Right lung (tissue), 5 donors: Measurements from ENCODE around the gene U2AF2. TPM values are rescaled to one million over a fixed set of nuclear protein-coding genes. Genes with fewer than 3 reads are reported as not detected.

Source experiments
- DNase-seq, 2 donors: peaks; one replicate each; pipeline ENCODE4 v3.0.0-alpha.2; 2013
- polyA plus RNA-seq, 5 donors: library from polyadenylated mRNA; unstranded; fragments of 120-200 nt; gene quantifications; one replicate each; pipeline versions ENCODE4 v1.2.1 to v1.2.3, GENCODE V29; 2013; ENCODE audit warnings: inconsistent platforms in 1 of 5, low replicate concordance in 1 of 5; ENCODE audit not compliant: insufficient read length in 5 of 5, insufficient read depth in 1 of 5

U2AF2 gene
- polyA plus RNA-seq, 5 donors = 137 to 222 (median 182) TPM

GRCh38 chr19:55619286-55619685 is 35.5 kb upstream of the U2AF2 start:
- peak in 1 of 2 donors; percentile 60 for DNase-seq

DNA sequence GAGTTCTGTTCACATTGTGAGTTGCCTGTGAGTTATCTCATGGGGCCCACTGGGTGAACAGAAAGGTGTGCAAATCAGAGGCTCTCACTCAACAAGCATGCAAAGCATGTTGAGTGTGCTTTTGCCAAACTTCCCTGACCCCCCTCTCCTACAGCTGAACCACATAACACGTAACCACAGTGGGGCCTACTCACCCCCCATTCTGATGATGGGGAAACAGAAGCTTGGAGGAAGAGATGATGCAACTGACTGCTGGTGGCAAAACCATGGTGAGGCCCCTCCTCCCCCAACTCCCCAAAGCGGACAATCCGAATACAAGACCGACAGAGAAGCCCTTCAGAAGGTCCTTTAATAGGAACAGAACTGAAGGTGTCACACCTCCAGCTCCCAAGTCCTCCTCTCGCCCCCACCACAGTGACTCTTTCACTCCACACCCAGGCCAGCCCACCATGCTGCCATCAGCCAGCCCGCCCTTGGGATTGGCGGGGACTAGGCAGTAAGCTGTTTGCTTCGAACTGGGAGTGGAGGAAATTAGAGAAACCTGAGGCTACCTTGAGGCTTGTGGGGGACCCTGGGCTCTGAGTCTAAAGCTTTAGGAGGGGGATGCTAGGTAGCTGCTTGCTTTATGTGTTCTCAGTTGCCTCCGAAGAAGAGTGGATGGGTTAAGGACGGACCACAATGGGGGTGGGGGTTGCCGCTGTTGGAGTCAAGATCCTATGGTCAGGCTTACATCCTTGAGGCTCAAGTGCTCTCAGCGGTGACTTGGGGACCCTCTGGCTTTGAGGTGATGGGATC is 34.2 kb upstream of the U2AF2 start:
- DNase-seq = no peak

- DNase-seq = no peak
These were observed 33.6 kb upstream of the U2AF2 start for GRCh38 chr19:55621205-55621672.

- no peak for DNase-seq
These were observed 33.1 kb upstream of the U2AF2 start for GRCh38 chr19:55621673-55622231.

- DNase-seq = no peak
These were observed 32.4 kb upstream of the U2AF2 start for GRCh38 chr19:55622242-55622969.

DNA sequence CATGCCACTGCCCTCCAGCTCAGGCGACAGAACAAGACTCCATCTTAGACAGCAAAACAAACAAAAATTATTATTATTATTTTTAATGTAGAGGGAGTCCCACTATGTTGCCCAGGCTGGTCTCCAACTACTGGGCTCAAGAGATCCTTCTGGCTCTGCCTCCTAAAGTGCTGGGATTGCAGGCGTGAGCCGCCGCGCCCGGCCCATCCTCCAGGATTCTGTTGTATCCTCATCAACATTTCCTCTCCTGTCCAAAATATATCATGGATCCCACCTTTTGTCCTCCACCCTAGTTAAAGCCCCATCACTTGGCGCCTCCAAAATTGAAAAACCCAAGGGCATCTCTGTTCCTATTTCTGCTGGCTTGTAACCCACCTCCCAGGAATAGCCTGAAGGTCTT is 31.7 kb upstream of the U2AF2 start:
- no peak for DNase-seq

GRCh38 chr19:55623561-55623960 is 31.3 kb upstream of the U2AF2 start:
- no peak for DNase-seq

GRCh38 chr19:55624109-55625003 is 30.5 kb upstream of the U2AF2 start, which contains the start of gene ZNF784:
Gene ZNF784 (minus strand): TSS chr19:55624566. CDS start chr19:55624561, 5 bp downstream.
- peak; percentile 94 to 95 for DNase-seq

DNA sequence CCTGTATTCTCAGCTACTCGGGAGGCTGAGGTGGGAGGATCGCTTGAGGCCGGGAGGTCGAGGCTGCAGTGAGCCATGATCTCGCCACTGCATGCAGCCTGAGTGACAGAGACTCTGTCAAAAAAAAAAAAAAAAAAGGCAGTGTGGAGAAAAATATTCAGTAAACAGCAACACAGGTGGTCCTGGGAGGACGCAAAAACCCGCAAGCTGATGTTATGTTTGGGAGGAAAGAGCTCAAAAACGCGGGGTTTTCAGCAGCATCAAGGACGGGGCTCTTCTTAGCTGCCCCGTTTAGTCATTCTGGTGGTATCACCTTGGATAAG is 29.9 kb upstream of the U2AF2 start:
- DNase-seq = no peak

DNA sequence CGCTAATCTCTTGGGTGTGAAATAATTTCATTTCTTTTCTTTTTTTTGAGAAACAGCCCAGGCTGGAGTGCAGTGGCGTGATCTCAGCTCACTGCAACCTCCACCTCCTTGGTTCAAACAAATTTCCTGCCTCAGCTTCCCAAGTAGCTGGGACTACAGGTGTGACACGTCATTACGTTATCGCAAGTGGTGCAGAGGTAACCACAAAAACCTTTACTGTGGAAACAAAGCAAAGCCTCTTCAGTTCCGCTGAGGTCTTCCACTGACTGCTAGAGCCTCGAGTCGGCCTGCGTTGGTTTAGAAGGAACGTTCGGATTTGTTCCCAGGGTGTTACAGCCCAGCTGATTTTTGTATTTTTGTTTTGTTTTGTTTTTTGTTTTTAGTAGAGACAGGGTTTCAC is 28.5 kb upstream of the U2AF2 start:
- no peak for DNase-seq

DNA sequence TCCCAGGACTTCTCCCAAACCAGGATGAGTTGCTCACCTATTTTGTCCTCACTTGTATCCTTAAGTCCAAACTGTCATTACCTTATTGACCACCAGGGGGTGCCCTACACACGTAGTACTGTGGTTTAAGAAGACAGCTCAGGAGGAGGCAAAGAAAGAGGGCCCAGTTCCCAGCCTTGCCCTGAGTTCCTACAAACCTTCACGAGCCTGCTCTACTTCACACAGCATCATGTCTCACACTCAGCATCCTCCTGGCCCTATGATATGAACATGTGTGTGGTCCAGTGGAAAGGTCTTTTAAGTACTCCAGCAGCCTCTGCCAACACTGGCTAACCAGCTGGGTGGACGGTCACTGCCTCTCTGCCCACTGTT is 22.4 kb upstream of the U2AF2 start:
- peak; percentile 71 to 86 for DNase-seq

GRCh38 chr19:55633861-55634260 is 21.0 kb upstream of the U2AF2 start:
- no peak for DNase-seq

DNA sequence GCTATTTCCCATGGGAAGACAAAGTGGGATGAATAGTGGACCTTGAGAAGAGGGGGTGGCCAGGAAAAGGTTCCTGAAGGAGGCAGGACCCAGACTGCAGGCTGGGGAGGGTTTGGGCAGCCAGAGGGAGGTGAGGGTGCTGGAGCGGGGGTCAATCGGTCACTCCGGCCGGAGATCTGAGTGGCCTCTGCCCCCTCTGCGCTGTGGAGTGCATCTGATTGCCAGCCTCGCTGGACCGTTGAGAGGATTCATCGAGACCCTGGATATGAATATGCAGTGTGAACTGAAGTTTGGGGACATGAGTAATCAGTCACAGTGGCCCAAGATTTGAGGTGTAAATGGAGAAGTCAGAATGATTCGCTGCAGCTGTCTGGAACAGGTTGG is 19.5 kb upstream of the U2AF2 start:
- DNase-seq = no peak

GRCh38 chr19:55635856-55636440 is 18.9 kb upstream of the U2AF2 start:
- no peak for DNase-seq

DNA sequence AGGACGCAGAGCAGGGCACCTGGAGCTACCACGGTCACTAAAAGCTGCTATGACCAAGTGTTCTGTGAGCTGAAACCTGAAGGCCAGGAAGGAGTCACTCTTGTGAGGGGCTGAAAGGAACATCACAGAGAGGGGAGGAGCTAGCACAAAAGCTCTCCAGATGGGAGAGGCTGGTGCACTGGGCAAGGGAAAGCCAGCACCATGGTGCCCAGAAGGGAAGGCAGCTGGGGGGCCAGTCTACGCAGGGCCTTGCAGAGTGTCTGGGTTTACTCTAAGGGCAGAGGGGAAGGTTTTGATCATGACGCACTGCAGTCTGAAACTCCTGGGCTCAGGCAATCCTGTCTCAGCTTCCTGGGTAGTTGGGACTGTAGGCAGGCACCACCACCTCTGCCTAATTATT is 18.1 kb upstream of the U2AF2 start:
- DNase-seq = no peak

- DNase-seq = no peak
These were observed 17.3 kb upstream of the U2AF2 start for GRCh38 chr19:55637534-55637933.

GRCh38 chr19:55638864-55639359 is 15.9 kb upstream of the U2AF2 start:
- DNase-seq = no peak

DNA sequence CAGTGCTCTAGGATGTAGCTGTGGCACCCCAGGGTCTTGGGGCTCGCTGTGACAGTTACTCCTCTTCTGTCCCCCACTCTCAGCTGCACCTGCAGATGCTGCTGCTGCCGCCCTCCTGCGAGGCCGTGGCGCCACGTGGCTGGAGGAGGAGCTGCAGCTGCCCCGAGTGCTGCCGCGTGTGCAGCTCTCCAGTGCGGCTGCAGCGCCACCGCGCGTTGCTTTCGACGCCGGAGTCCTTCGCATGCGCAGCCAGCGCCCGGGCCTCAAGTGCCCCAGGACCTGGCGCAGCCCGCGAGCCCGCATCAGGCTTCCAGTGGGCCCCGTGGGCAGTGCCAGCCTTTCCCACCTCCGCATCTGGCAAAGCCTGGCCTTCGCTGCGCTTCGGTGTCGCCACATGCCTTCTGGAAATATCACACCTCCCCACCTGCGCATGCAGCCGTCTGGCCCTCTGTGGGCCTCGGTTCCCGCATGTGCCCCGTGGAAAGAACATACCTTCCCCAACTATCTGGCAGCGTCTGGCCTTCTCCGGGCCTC is 14.7 kb upstream of the U2AF2 start:
- DNase-seq = peak; percentile 51 to 56

- peak; percentile 60 to 71 for DNase-seq
These were observed 14.0 kb upstream of the U2AF2 start, which contains the start of gene ZNF580 for GRCh38 chr19:55640577-55641425. Gene ZNF580 (plus strand): TSS chr19:55641002. CDS start chr19:55642509, 1,507 bp downstream.
